Mucosa of descending colon (tissue), 3 donors: ENCODE data around the gene ALX4. TPM values are rescaled to one million over a fixed set of nuclear protein-coding genes. Genes with fewer than 3 reads are reported as not detected.

Experiments used
- ATAC-seq: fragments of 200-7000 bp; cut with Tn5 transposase; one replicate; pipeline ENCODE4 v1.9.1; 2020; ENCODE audit warnings: mild to moderate bottlenecking, moderate library complexity
- DNase-seq, 3 donors: peaks; one replicate each; pipeline ENCODE4 v3.0.0-alpha.2; 2020
- H3K36me3 ChIP-seq: fragments of 200-600 bp; one replicate; pipeline ENCODE4 v1.8.0; 2021; ENCODE audit warnings: low read depth, mild to moderate bottlenecking
- H3K4me1 ChIP-seq: fragments of 200-600 bp; one replicate; pipeline ENCODE4 v1.8.0; 2021; ENCODE audit warnings: low read depth, mild to moderate bottlenecking
- H3K4me3 ChIP-seq: fragments of 200-600 bp; one replicate; pipeline ENCODE4 v1.8.0; 2021; ENCODE audit warnings: mild to moderate bottlenecking
- H3K9me3 ChIP-seq: fragments of 200-600 bp; one replicate; pipeline ENCODE4 v1.8.0; 2021; ENCODE audit warnings: mild to moderate bottlenecking
- intact Hi-C, 2 donors: fragments of 100-400 bp; cut with DNase I in 1 of 2; cut with micrococcal nuclease in 1 of 2; formaldehyde crosslinking; loops; one replicate each; pipeline versions ENCODE4 v1.11.0 to v1.11.1; 2022; cut with DNase I, micrococcal nuclease
- total RNA-seq, 3 donors: library from RNA; stranded (reverse); fragmentation: NEBNext Ultra II Directional in 2 of 3; extraction: Animal tissue kit (Norgen Biotek cat#: 25700) in 2 of 3; gene quantifications; one replicate each; pipeline versions ENCODE4 v1.2.1 to v1.2.4, GENCODE V29; 2021 to 2023
- TF ChIP-seq, protein P1 (sequence below): fragments of 200-600 bp; IDR thresholded peaks from one replicate; pipeline ENCODE4 v1.8.0; 2022; ENCODE audit warnings: antibody characterized with exemption, mild to moderate bottlenecking
- donor health status: DM: no; HTN: no; CAD: no; lungs with moderate emphysema.
- donor health status: DM: no; HTN: no; CAD: no.
- donor health status: DM: no; HTN: yes; CAD: no.

Gene ALX4
- total RNA-seq, 3 donors from 2014 or later, result not detected

GRCh38 chr11:44286911-44287310, 23.0 kb downstream of the ALX4 start:
- ATAC-seq (no peak), DNase-seq (no peak)
- Histone ChIP-seq H3K9me3 (no peaks in the 10 kb centered on the region), H3K4me1 (no peaks in the 10 kb centered on the region), H3K4me3 (no peak overlapping the region), H3K36me3 (no peaks in the 10 kb centered on the region)
- TF ChIP-seq, protein P1, sequence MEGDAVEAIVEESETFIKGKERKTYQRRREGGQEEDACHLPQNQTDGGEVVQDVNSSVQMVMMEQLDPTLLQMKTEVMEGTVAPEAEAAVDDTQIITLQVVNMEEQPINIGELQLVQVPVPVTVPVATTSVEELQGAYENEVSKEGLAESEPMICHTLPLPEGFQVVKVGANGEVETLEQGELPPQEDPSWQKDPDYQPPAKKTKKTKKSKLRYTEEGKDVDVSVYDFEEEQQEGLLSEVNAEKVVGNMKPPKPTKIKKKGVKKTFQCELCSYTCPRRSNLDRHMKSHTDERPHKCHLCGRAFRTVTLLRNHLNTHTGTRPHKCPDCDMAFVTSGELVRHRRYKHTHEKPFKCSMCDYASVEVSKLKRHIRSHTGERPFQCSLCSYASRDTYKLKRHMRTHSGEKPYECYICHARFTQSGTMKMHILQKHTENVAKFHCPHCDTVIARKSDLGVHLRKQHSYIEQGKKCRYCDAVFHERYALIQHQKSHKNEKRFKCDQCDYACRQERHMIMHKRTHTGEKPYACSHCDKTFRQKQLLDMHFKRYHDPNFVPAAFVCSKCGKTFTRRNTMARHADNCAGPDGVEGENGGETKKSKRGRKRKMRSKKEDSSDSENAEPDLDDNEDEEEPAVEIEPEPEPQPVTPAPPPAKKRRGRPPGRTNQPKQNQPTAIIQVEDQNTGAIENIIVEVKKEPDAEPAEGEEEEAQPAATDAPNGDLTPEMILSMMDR, result no peak
- intact Hi-C loops, result loop anchor here (2.0 to 10.0 kb wide), 3 partner anchors 250 to 328 kb away; no protein-coding TSS in a partner anchor

- H3K9me3 ChIP-seq, result no peaks in the 10 kb centered on the region
- H3K36me3 ChIP-seq, result no peaks in the 10 kb centered on the region
- peak in 2 of 3 donors; percentile 43 to 63 for DNase-seq
- TF ChIP-seq, protein P1, result peak; percentile 84
- no peak overlapping the region for H3K4me3 ChIP-seq
- peak; percentile 84 for ATAC-seq
- intact Hi-C loops, result loop anchor here (2.0 to 10.0 kb wide), 3 partner anchors 251 to 328 kb away; no protein-coding TSS in a partner anchor
- H3K4me1 ChIP-seq, result no peaks in the 10 kb centered on the region
Observed at GRCh38 chr11:44286268-44286880, 23.6 kb downstream of the ALX4 start.

- no peaks in the 10 kb centered on the region for H3K36me3 ChIP-seq
- ATAC-seq, result no peak
- DNase-seq, result no peak
- no peaks in the 10 kb centered on the region for H3K9me3 ChIP-seq
- H3K4me3 ChIP-seq, result no peak overlapping the region
- no peaks in the 10 kb centered on the region for H3K4me1 ChIP-seq
- intact Hi-C loops, result loop anchor here (2.0 to 10.0 kb wide), 3 partner anchors 252 to 329 kb away; no protein-coding TSS in a partner anchor
- TF ChIP-seq, protein P1, result no peak
Observed at GRCh38 chr11:44285756-44286155, 24.2 kb downstream of the ALX4 start.

DNA sequence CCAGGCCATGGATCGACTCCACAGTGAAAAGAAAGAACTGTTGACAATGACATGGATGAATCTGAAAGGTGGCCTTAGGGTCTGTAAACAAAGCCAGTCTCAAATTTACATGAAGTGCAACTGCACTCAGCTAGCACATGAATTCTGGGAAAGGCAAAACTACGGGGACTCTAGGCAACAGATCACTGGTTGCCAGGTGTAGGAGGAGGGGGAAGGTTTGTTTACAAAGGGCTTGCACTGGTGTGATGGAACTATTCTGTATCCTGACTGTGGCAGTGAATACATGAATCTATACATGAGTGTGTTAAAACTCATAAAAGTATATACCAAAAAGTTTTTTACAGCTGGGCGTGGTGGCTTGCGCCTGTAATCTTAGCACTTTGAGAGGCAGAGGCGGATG, 27.3 kb downstream of the ALX4 start:
- TF ChIP-seq, protein P1, result no peak
- no peak overlapping the region for H3K4me3 ChIP-seq
- no peaks in the 10 kb centered on the region for H3K36me3 ChIP-seq
- intact Hi-C loops, result loop anchor here in 1 of 2 donors (10.0 kb wide), 1 partner anchor 332 kb away; no protein-coding TSS in a partner anchor
- ATAC-seq (no peak), DNase-seq (no peak)
- H3K9me3 ChIP-seq, result no peaks in the 10 kb centered on the region
- no peaks in the 10 kb centered on the region for H3K4me1 ChIP-seq

DNA sequence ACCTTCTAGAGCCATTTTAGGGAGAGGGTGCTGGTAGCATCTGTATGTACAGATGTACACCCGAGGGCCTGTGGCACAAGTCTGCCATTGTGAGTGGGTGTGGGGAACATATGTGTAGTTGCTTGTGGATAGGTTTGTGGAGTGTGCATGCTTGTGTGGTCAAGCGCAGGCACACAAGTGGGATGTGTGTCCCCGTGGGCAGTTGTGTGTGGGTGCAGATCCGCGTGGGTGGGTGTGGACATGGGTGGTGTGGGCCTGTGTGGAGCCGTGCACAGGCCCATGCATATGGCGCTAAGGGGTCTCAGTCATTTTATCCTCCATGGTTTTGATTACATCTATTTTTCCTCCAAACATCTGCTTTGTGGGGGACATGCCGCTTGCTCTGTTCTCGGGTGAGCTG, 28.8 kb downstream of the ALX4 start:
- no peak for ATAC-seq
- Histone ChIP-seq H3K9me3 (no peaks in the 10 kb centered on the region), H3K4me3 (no peak overlapping the region), H3K36me3 (no peaks in the 10 kb centered on the region), H3K4me1 (no peaks in the 10 kb centered on the region)
- TF ChIP-seq, protein P1, result no peak
- intact Hi-C loops, result loop anchor here in 1 of 2 donors (10.0 kb wide), 1 partner anchor 334 kb away; no protein-coding TSS in a partner anchor
- DNase-seq, result no peak
